Measurements from ENCODE around the gene MAFF. TPM values are rescaled to one million over a fixed set of nuclear protein-coding genes. Genes with fewer than 3 reads are reported as not detected.

MAFF gene
- 34.0 and 48.6 TPM in 2 replicates for total RNA-seq

GRCh38 chr22:38201711-38202436 lies at the start of gene MAFF:
Gene MAFF, plus strand, starts transcription at chr22:38201994. Its CDS starts 11,860 bp downstream, at chr22:38213854.

DNA sequence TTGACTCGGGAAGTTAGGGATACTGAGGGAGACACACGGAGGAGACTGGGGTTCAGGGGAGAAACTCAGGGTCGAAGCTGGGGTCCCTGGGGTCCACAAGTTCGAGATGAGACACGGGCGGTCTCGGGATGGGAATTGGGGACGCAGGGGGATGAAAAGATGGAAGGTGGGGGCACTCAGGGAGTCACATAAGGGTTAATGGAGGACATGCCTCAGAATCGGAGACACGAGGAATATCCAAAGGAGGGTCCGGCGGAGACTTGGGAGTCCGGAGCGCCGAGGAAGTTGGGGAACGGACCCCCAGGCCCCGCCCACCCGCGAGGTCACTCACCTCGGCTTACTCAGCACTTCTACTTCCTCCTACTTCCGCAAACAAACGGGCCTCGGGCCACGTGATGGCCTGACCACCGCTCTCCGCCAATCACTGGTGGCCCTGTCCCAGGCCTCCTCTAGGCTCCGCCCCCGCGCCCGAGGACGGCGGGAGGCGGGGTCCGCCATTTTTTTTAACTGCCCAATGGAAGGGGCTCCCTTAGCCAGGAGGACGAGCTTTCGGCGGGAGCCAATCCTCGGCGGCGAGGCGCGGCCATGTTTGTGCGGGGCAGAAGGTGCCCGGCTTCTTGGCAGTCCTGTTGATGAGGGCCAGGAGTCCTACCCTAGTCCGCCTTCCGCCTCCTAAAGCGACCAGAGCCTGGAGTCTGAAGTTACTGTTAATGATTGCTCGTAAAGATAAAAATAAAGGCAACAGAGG lies 20.2 kb upstream of the MAFF start, which contains the start of gene PLA2G6:
Gene PLA2G6 (minus strand): TSS at position 378 of the 748 bp plus-strand sequence. CDS start 12,404 bp downstream, outside the sequence.

Other genes with a start within 250 kb of the MAFF start
- gene C22orf23, start 248.4 kb upstream of the MAFF start, total RNA-seq = 0.13 and 3.0 TPM in 2 replicates
- gene POLR2F, start 248.3 kb upstream of the MAFF start, total RNA-seq = 72.3 and 86.5 TPM in 2 replicates
- gene SOX10, start 217.4 kb upstream of the MAFF start, total RNA-seq = not detected in 2 replicates
- gene PICK1, start 144.6 kb upstream of the MAFF start, total RNA-seq = 5.2 and 16.8 TPM in 2 replicates
- 0.80 TPM in 1 of 2 replicates, not detected in the other for gene SLC16A8, start 117.8 kb upstream of the MAFF start, total RNA-seq
- 0.13 and 4.4 TPM in 2 replicates for gene BAIAP2L2, start 91.3 kb upstream of the MAFF start, total RNA-seq
- gene PLA2G6, start 20.2 kb upstream of the MAFF start, total RNA-seq = 3.5 and 25.9 TPM in 2 replicates
- 63.1 and 71.6 TPM in 2 replicates for gene TMEM184B, start 71.0 kb downstream of the MAFF start, total RNA-seq
- gene CSNK1E, start 115.4 kb downstream of the MAFF start, total RNA-seq = 105 and 164 TPM in 2 replicates

Data from epithelial cell of alveolus of lung (primary cell).